HG03135 (cell line): ENCODE results near the gene DUSP16.

Experiments
- ATAC-seq: cut with Tn5 transposase; IDR thresholded peaks from one replicate; pipeline ENCODE4 v1.9.1; 2021; ENCODE audit warnings: mild to moderate bottlenecking, moderate library complexity; ENCODE audit not compliant: unreplicated experiment

Gene DUSP16

DNA sequence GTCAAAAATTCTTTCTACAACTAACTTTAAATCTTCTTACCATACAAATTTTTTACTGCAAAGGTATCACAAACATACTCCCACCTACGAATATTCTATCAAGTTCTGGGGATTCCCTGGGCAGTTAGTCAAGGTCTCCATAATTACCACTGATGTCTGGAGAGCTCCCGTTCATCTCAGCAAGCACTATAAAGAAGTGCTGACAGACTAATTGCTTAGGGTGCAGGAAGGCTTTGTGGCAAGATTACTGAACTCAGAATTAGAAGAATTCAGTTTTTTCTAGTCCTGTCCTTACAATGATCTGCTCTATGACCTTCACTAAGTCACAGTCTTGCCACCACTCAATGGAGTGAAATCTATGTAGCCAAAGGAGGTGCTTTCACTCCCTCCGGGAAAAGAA, 61.5 kb downstream of the DUSP16 start:
- ATAC-seq = no peak

GRCh38 chr12:12499909-12500604, 62.6 kb downstream of the DUSP16 start:
- no peak for ATAC-seq

- no peak for ATAC-seq
Measured at GRCh38 chr12:12498210-12498609, 64.5 kb downstream of the DUSP16 start.

DNA sequence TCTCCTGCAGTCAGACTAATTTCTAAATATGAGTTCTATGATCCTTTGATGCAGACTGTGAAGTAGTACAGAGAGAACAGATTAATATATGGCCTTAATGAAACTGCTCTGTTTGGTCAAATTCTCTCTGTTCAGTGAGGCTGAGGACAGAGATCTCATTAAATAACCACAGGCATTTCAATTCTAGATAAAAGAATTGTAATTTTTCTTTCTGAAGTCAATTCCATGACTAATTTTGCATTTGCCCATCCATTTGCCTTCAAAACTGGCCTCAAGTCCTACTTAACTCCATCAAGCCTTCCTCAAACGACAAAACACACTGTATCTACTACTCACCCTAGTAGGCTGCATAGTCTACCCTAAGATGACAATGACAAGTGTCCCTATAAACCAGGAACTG, 67.1 kb downstream of the DUSP16 start:
- ATAC-seq = no peak

DNA sequence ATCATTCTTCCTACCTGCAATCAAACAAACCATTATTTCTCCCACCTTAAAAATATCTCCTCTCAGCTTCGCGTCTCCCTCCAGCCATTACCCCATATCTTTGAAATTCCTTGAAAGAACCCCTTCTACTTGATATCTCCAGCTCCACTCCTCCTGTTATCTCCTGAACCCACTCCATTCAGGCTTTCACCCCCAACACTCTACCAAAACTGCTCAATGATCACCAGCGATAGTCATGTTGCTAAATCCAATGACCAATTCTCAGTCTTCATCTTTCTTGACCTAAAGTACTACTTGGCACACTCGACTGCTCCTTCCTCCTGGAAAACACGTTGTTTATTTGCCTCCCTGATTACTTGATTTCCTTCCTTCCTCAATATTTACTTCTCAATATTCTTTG, 70.1 kb downstream of the DUSP16 start:
- ATAC-seq = no peak

DNA sequence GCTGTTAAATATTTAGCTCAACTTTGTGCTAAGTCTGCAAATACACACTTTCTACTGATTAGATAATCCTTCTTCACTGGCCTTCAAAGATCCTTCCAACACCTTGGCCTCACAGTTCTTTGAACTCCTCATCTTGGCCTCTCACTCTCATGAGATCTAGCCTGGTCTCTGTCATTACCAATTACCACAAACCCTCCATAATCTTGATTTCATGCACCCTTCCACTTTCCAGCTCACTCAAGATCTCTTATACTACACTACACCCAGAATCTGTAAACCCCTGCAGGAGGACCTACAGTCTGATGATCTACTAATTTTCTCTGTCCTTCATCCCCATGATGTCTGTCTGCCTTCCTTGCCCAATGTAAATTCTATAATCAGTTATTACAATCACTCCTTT, 71.1 kb downstream of the DUSP16 start:
- no peak for ATAC-seq

DNA sequence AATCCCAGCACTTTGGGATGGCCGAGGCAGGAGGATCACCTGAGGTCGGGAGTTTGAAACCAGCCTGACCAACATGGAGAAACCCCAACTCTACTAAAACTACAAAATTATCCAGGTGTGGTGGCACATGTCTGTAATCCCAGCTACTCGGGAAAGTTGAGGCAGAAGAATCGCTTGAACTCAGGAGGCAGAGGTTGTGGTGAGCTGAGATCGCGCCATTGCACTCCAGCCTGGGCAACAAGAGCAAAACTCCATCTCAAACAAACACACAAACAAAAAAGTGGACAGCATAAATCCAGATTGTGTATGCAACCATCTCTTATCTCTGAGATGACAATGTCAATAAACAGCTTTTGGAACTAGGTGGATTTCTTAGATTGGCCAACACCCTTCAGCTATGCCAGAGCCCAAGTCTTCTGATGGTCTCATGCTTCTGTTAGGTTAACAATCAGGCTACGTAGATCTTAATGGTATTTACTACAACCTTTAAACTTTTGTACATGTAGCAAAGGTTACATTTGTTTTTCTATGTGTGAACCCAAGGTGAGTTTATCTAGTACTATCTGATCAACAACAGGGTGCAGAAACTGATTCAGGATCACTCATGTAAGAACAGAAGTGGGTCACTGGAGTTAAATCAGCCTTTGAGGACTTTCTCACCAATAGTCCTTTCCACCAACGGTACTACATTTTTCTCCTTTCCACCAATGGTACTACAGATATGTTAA, 73.7 kb downstream of the DUSP16 start:
- ATAC-seq = no peak

GRCh38 chr12:12488296-12488695, 74.4 kb downstream of the DUSP16 start:
- no peak for ATAC-seq

- no peak for ATAC-seq
Measured at GRCh38 chr12:12487490-12487889, 75.2 kb downstream of the DUSP16 start.

GRCh38 chr12:12486661-12487240, 75.9 kb downstream of the DUSP16 start:
- peak; percentile 80 for ATAC-seq

DNA sequence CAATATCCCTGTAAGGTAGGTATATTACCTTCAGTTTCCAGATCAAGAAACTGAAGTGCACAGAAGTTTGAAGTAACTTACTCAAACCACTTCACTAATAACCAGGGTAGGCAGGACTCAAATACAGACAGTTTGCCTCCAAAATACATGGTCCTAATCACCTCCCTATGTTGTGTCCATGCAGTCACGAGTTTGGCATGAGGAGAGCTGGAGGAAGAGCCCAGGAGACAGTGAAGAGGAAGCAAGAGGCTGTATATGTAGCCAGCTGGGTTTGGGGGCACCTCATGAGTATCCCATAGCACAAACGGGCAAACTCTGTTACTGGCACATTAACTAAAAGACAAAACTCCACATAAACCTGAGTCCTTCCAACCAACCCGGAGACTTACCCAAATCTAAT, 79.2 kb downstream of the DUSP16 start:
- no peak for ATAC-seq

DNA sequence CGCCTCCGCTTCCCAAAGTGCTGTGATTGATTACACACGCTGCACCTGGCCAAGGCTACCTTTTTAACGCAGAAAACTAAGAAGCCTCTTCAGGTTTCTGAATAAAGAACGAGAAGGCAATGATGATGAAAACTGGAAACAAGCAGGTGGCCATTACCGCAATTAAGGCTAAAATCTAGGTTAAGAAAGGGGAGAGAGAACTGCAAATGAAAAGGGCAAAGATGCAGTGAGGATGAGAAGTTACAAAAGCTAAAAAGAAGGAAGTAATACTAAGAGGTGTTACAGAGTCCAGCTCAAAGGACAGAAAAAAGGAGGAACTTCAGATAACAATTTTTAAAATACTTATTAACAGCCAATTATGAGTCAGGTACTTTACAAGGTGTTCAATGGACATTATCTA, 79.7 kb downstream of the DUSP16 start:
- ATAC-seq = no peak

GRCh38 chr12:12482150-12482761, 80.4 kb downstream of the DUSP16 start:
- ATAC-seq = no peak

DNA sequence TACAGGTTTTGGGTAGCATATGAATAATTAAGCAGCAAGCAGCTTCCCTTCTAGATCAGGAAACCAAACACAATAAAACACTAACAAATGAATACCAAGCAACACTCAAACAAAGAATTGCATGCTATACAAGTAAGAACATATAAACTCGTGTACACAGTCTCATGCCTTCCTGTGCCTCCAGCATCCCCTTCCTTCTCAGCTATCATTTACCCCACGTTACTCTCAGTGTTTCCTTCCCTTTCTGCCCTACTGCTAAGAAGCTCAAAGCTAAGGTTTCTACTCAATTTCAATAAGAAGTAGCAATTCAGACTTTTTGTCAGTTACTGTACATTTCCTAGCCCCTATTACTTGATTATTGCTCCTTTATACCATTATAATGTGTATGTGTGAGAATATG, 81.0 kb downstream of the DUSP16 start:
- no peak for ATAC-seq

DNA sequence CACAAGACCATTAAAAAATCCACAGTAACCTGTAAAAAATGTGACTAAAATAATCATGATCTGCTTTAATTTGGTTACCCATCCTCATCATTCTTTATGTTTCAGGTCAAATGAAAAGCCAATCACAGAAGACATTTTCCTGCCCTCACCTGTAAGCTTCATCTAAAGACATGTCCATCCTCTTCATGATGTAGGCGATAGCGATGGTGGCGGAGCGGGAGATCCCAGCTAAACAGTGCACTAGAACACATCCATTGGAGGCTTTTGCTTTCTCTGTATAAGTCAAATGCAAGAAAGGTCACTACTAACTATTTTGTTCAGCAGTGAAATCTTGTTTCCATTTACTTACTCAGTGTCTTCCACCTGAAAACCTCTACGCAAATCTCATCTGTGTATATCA, 82.6 kb downstream of the DUSP16 start:
- no peak for ATAC-seq

DNA sequence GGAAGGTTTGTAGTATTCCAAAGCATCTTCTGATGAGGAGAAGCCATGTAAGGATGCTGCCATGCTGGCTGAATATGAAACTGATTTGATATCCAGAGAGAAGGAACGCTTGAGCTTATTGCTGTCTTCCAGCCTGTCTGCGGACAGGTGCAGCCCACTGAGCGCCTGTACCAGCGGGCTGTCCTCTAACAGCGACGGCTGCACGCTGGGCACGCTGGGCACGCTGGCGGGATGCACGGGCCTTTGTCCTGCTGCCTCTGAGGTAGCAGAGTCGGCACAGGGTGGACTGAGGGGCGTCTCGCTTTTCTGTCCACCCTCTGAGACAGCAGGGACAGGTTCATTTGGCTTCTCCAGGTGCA, 85.2 kb downstream of the DUSP16 start:
- ATAC-seq = no peak

GRCh38 chr12:12476857-12477531, 85.7 kb downstream of the DUSP16 start:
- ATAC-seq = no peak

GRCh38 chr12:12474931-12475795, 87.5 kb downstream of the DUSP16 start:
- peak; percentile 90 for ATAC-seq

DNA sequence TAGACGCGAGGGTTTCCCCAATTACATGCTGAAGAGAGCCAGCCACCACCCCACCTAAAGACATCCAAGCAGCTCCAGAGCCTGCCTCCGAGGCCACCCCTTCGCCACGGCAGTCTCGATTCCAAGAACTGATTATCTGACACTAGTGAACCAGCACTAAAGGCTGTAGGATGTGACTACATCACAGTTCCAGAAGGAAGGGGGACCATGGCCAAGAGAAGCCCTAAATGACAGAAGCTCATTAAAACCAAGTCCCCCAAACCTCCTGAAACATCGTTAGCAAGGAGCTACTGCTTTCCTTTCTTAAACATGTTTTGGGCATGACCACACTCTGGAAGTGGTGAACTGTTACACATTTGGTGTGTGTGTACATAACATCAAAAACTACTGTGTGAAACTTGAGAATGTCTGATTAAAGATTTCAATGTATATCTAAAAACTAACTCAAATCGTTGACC, 88.2 kb downstream of the DUSP16 start:
- ATAC-seq = peak; percentile 22

DNA sequence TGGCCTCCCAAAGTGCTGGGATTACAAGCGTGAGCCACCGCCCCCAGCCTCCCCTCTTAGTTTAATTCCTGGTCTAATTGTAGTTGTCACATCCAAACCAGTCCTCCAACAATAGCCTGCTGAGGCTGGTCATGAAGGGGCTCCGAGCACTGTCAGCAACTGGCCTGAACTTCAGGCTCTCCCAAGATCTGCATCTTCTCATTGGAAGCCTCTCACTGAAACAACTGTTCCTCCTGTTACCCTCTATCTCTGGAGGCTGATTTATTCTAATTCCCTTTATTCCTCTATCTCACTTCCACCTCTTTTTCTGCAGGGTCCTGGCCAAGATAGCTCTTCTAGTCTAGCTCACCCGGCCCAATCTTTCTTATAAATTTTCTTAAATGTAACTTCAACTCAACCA, 89.4 kb downstream of the DUSP16 start:
- no peak for ATAC-seq
